Neural cell (in vitro differentiated cells): ENCODE measurements around the gene NCEH1.

Source experiments
- EP300 ChIP-seq: fragments of 450-650 bp; conservative IDR thresholded peaks from 2 replicates; pipeline ENCODE4 v1.6.1; 2014; ENCODE audit warnings: antibody characterized with exemption, mild to moderate bottlenecking, moderate library complexity; ENCODE audit not compliant: poor library complexity, severe bottlenecking
- EZH2 ChIP-seq: fragments of 200-600, 300-800 bp; shearing (Covaris generic), sonication (generic); IDR thresholded peaks from 2 replicates; pipeline ENCODE4 v1.6.1; 2014; ENCODE audit warnings: antibody characterized with exemption, low read length, borderline replicate concordance, mild to moderate bottlenecking; ENCODE audit not compliant: insufficient read depth, poor library complexity, severe bottlenecking
- MXI1 ChIP-seq: fragments of 450-650 bp; conservative IDR thresholded peaks from 2 replicates; pipeline ENCODE4 v1.6.1; 2014; ENCODE audit warnings: antibody characterized with exemption, mild to moderate bottlenecking; ENCODE audit not compliant: poor library complexity, severe bottlenecking
- POLR2AphosphoS5 ChIP-seq: IDR thresholded peaks from 2 replicates; pipeline ENCODE4 v1.6.1; 2012
- RAD21 ChIP-seq: fragments of 450-650 bp; conservative IDR thresholded peaks from 2 replicates; pipeline ENCODE4 v1.6.1; 2014; ENCODE audit warnings: antibody characterized with exemption, mild to moderate bottlenecking, moderate library complexity
- TAF1 ChIP-seq: IDR thresholded peaks from 2 replicates; pipeline ENCODE4 v1.6.1; 2012; ENCODE audit warnings: low read depth
- TF ChIP-seq, protein P1 (sequence below): fragments of 450-650 bp; IDR thresholded peaks from 2 replicates; pipeline ENCODE4 v1.5.1; 2014; ENCODE audit warnings: antibody characterized with exemption, mild to moderate bottlenecking, moderate library complexity; ENCODE audit not compliant: poor library complexity, severe bottlenecking
- TF ChIP-seq, protein P2 (sequence below): IDR thresholded peaks from 2 replicates; pipeline ENCODE4 v1.6.1; 2012; ENCODE audit warnings: borderline replicate concordance

DNA sequence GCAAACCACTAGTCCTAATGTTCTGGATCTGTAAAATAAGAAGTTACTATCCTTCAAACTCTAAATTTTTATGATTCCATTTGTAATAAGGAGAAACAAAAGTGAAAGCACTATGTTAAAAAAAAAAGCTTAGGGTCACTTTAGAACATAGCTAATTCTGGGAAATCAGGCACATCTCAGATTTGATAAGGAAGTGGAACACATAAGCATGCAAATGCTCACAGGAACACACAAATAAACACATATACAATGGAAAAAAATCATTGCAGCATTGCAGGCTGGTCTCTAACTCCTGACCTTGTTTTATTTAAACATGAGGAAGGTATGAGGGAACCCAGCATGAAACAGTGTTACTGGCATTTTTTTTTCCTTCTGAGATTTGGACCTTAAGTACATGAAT is 124.4 kb downstream of the NCEH1 start:
- TF ChIP-seq EZH2 (no peak), POLR2AphosphoS5 (no peak), TAF1 (no peak), RAD21 (no peak), EP300 (no peak), MXI1 (no peak)
- TF ChIP-seq, protein P1, sequence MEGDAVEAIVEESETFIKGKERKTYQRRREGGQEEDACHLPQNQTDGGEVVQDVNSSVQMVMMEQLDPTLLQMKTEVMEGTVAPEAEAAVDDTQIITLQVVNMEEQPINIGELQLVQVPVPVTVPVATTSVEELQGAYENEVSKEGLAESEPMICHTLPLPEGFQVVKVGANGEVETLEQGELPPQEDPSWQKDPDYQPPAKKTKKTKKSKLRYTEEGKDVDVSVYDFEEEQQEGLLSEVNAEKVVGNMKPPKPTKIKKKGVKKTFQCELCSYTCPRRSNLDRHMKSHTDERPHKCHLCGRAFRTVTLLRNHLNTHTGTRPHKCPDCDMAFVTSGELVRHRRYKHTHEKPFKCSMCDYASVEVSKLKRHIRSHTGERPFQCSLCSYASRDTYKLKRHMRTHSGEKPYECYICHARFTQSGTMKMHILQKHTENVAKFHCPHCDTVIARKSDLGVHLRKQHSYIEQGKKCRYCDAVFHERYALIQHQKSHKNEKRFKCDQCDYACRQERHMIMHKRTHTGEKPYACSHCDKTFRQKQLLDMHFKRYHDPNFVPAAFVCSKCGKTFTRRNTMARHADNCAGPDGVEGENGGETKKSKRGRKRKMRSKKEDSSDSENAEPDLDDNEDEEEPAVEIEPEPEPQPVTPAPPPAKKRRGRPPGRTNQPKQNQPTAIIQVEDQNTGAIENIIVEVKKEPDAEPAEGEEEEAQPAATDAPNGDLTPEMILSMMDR, result no peak
- TF ChIP-seq, protein P2, sequence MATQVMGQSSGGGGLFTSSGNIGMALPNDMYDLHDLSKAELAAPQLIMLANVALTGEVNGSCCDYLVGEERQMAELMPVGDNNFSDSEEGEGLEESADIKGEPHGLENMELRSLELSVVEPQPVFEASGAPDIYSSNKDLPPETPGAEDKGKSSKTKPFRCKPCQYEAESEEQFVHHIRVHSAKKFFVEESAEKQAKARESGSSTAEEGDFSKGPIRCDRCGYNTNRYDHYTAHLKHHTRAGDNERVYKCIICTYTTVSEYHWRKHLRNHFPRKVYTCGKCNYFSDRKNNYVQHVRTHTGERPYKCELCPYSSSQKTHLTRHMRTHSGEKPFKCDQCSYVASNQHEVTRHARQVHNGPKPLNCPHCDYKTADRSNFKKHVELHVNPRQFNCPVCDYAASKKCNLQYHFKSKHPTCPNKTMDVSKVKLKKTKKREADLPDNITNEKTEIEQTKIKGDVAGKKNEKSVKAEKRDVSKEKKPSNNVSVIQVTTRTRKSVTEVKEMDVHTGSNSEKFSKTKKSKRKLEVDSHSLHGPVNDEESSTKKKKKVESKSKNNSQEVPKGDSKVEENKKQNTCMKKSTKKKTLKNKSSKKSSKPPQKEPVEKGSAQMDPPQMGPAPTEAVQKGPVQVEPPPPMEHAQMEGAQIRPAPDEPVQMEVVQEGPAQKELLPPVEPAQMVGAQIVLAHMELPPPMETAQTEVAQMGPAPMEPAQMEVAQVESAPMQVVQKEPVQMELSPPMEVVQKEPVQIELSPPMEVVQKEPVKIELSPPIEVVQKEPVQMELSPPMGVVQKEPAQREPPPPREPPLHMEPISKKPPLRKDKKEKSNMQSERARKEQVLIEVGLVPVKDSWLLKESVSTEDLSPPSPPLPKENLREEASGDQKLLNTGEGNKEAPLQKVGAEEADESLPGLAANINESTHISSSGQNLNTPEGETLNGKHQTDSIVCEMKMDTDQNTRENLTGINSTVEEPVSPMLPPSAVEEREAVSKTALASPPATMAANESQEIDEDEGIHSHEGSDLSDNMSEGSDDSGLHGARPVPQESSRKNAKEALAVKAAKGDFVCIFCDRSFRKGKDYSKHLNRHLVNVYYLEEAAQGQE, result no peak
